B cell (primary cell): ENCODE measurements around the gene UNC119. TPM values are rescaled to one million over a fixed set of nuclear protein-coding genes. Genes with fewer than 3 reads are reported as not detected.

Source experiments
- ATAC-seq: fragments of 200-7000 bp; cut with Tn5 transposase; one replicate; pipeline ENCODE4 v1.10.0; 2021; ENCODE audit warnings: low read depth, mild to moderate bottlenecking, moderate number of reproducible peaks, moderate library complexity
- CTCF ChIA-PET: fragments of 350-600 bp; sonication (Branson Sonifier 250); formaldehyde crosslinking; loops from one replicate; lab custom pipeline; 2021; ENCODE audit warnings: antibody characterized with exemption, inconsistent platforms; lab: Charles Lee
- POLR2A ChIA-PET: fragments of 350-600 bp; sonication (Branson Sonifier 250); formaldehyde crosslinking; loops from one replicate; lab custom pipeline; 2021; ENCODE audit warnings: antibody characterized with exemption; lab: Charles Lee
- DNase-seq: peaks from one replicate; pipeline ENCODE4 v3.0.0; 2013
- H2AFZ ChIP-seq: 2 replicates; pipeline ENCODE4 v1.6.1; 2012; ENCODE audit warnings: mild to moderate bottlenecking, low read depth, low read length; ENCODE audit not compliant: insufficient read depth, poor library complexity, severe bottlenecking
- H3K27ac ChIP-seq, 2 donors: 1 replicate in 1 of 2; 2 replicates in 1 of 2; pipeline ENCODE4 v1.5.1; 2012 to 2013; ENCODE audit warnings: low read length in 2 of 2, mild to moderate bottlenecking in 2 of 2, moderate library complexity in 1 of 2
- H3K27me3 ChIP-seq, 4 experiments: fragments of 200-600 bp in 1 of 4; sonication (generic) in 1 of 4; replicated peaks in 1 of 4; 1 replicate in 2 of 4; 2 replicates in 2 of 4; pipeline versions ENCODE4 v1.6.1 to v1.7.0; 2013 to 2016; ENCODE audit warnings: low read length in 3 of 4, mild to moderate bottlenecking in 2 of 4, mixed read lengths in 1 of 4, moderate library complexity in 1 of 4; ENCODE audit not compliant: insufficient read depth in 4 of 4, control insufficient read depth in 3 of 4; ENCODE audit errors: control extremely low read depth in 1 of 4
- H3K36me3 ChIP-seq, 2 experiments: replicated peaks in 1 of 2; 1 replicate in 1 of 2; 2 replicates in 1 of 2; pipeline versions ENCODE4 v1.6.1 to v1.7.1; 2013; ENCODE audit warnings: low read length in 1 of 2; ENCODE audit not compliant: insufficient read depth in 2 of 2, control insufficient read depth in 1 of 2; ENCODE audit errors: control extremely low read depth in 1 of 2, extremely low read depth in 1 of 2
- H3K4me1 ChIP-seq, 2 donors: fragments of 200-600 bp in 1 of 2; sonication (generic) in 1 of 2; 1 replicate in 1 of 2; 2 replicates in 1 of 2; pipeline versions ENCODE4 v1.5.1 to v1.6.1; 2013 to 2017; ENCODE audit warnings: low read length in 2 of 2; ENCODE audit not compliant: control insufficient read depth in 2 of 2, insufficient read depth in 2 of 2
- H3K4me2 ChIP-seq: replicated peaks from 2 replicates; pipeline ENCODE3; 2012; ENCODE audit warnings: mild to moderate bottlenecking, low read depth, low read length; ENCODE audit not compliant: poor library complexity, severe bottlenecking
- H3K4me3 ChIP-seq, 5 experiments: fragments of 200-600 bp in 1 of 5; sonication (generic) in 1 of 5; 1 replicate in 3 of 5; 2 replicates in 2 of 5; pipeline versions ENCODE4 v1.5.1 to v1.7.0; 2011 to 2016; ENCODE audit warnings: low read length in 4 of 5, mild to moderate bottlenecking in 4 of 5, low read depth in 2 of 5, control low read depth in 1 of 5, moderate library complexity in 1 of 5; ENCODE audit not compliant: insufficient read depth in 1 of 5; ENCODE audit errors: control extremely low read depth in 1 of 5, extremely low read depth in 1 of 5
- H3K79me2 ChIP-seq: fragments of 200-600 bp; sonication (generic); one replicate; pipeline ENCODE4 v1.6.0; 2016; ENCODE audit warnings: low read length; ENCODE audit not compliant: control insufficient read depth, insufficient read depth
- H3K9ac ChIP-seq: fragments of 200-600 bp; sonication (generic); 2 replicates; pipeline ENCODE4 v1.6.1; 2017; ENCODE audit warnings: mild to moderate bottlenecking, low read length, moderate library complexity
- H3K9me3 ChIP-seq, 3 donors: one replicate each; pipeline versions ENCODE4 v1.6.1 to v1.7.1; 2013; ENCODE audit warnings: low read length in 2 of 3; ENCODE audit not compliant: control insufficient read depth in 2 of 3, insufficient read depth in 1 of 3; ENCODE audit errors: control extremely low read depth in 1 of 3
- H4K20me1 ChIP-seq: 2 replicates; pipeline ENCODE4 v1.6.0; 2012; ENCODE audit warnings: mild to moderate bottlenecking, low read length; ENCODE audit not compliant: insufficient read depth, control insufficient read depth, poor library complexity, severe bottlenecking
- H3K27ac Mint-ChIP-seq: one replicate; pipeline ENCODE4 v1.8.0; 2021; ENCODE audit warnings: mixed read lengths
- H3K27me3 Mint-ChIP-seq: one replicate; pipeline ENCODE4 v1.8.0; 2021; ENCODE audit warnings: mixed read lengths
- H3K4me1 Mint-ChIP-seq: one replicate; pipeline ENCODE4 v1.8.0; 2021; ENCODE audit warnings: mixed read lengths
- H3K4me3 Mint-ChIP-seq: one replicate; pipeline ENCODE4 v1.8.0; 2021; ENCODE audit warnings: mixed read lengths
- H3K9me3 Mint-ChIP-seq: one replicate; pipeline ENCODE4 v1.8.0; 2022; ENCODE audit warnings: mixed read lengths; ENCODE audit not compliant: insufficient read depth
- EZH2 ChIP-seq: IDR thresholded peaks from 2 replicates; pipeline ENCODE4 v1.6.1; 2012; ENCODE audit warnings: borderline replicate concordance, low read depth, mild to moderate bottlenecking, moderate library complexity, low read length; ENCODE audit not compliant: insufficient read depth, poor library complexity, severe bottlenecking
- WGBS: methylation state at CpG from one replicate; pipeline ENCODE4 v1.1.5; 2013; ENCODE audit warnings: missing lambda C conversion rate; ENCODE audit not compliant: insufficient coverage; 5-methylcytosine and 5-hydroxymethylcytosine counted together
- intact Hi-C: fragments of 100-400 bp; cut with micrococcal nuclease; formaldehyde crosslinking; loops from one replicate; pipeline ENCODE4 v1.10.0; 2022
- polyA plus RNA-seq: library from polyadenylated mRNA; depleted of rRNA; stranded (reverse); fragments of >200 nt; gene quantifications from 2 replicates; pipeline ENCODE4 v1.2.3, GENCODE V29; 2012
- total RNA-seq, 2 donors: library from RNA; stranded (reverse); fragments of 120-200 nt in 1 of 2; gene quantifications; 1 replicate in 1 of 2; 2 replicates in 1 of 2; pipeline versions ENCODE4 v1.2.3 to v1.2.4, GENCODE V29; 2013 to 2022
- TF ChIP-seq, protein P1 (sequence below): fragments of 200-600 bp; IDR thresholded peaks from one replicate; pipeline ENCODE4 v1.8.0; 2022; ENCODE audit warnings: antibody characterized with exemption, mild to moderate bottlenecking

UNC119 gene
- total and polyA plus RNA-seq, 2 donors (not counting 1 experiment from before 2014, with no cell fraction given): 75.3 to 174 TPM

- WGBS: no CpG with 5 or more reads among the region's 5 CpGs
- DNase-seq: no peak
- no peaks in the 10 kb centered on the region for H3K27me3 ChIP-seq
- H3K36me3 ChIP-seq: no peaks in the 10 kb centered on the region
- Mint-ChIP-seq H3K9me3 (no peaks in the 10 kb centered on the region), H3K27me3 (no peaks in the 10 kb centered on the region), H3K4me3 (peak overlapping the region; percentile 98), H3K4me1 (peaks cover 24% of the 10 kb centered on the region), H3K27ac (peak overlapping the region; percentile 75)
- H3K9me3 ChIP-seq: no peaks in the 10 kb centered on the region
- H3K27ac ChIP-seq: peak overlapping the region in 1 of 2 donors; percentile 37
- ATAC-seq: no peak
- CTCF ChIA-PET: interaction anchor here (1.0 to 1.5 kb wide), 5 partner anchors 10 to 102 kb away, joined by 3 to 6 read pairs (median 3); no protein-coding TSS in a partner anchor
- H4K20me1 ChIP-seq: no peaks in the 10 kb centered on the region
- no peaks in the 10 kb centered on the region for H3K79me2 ChIP-seq
- H3K4me2 ChIP-seq: peak overlapping the region; percentile 95
- H3K4me1 ChIP-seq: peaks cover 19% of the 10 kb centered on the region in 2 donors
- POLR2A ChIA-PET: interaction anchor here (0.6 to 1.3 kb wide), 3 partner anchors 19 to 26 kb away, joined by 3 read pairs; partner anchors contain the start of genes ALDOC and PIGS
- H3K9ac ChIP-seq: no peak overlapping the region
- H2AFZ ChIP-seq: peak overlapping the region; percentile 91
- intact Hi-C loops: no loop called here
- no peak overlapping the region for H3K4me3 ChIP-seq
- TF ChIP-seq, protein P1, sequence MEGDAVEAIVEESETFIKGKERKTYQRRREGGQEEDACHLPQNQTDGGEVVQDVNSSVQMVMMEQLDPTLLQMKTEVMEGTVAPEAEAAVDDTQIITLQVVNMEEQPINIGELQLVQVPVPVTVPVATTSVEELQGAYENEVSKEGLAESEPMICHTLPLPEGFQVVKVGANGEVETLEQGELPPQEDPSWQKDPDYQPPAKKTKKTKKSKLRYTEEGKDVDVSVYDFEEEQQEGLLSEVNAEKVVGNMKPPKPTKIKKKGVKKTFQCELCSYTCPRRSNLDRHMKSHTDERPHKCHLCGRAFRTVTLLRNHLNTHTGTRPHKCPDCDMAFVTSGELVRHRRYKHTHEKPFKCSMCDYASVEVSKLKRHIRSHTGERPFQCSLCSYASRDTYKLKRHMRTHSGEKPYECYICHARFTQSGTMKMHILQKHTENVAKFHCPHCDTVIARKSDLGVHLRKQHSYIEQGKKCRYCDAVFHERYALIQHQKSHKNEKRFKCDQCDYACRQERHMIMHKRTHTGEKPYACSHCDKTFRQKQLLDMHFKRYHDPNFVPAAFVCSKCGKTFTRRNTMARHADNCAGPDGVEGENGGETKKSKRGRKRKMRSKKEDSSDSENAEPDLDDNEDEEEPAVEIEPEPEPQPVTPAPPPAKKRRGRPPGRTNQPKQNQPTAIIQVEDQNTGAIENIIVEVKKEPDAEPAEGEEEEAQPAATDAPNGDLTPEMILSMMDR: no peak
- no peak for TF ChIP-seq EZH2
Measured at GRCh38 chr17:28597606-28598383, 45.4 kb upstream of the UNC119 start.

- H3K4me3 ChIP-seq: no peak overlapping the region
- Mint-ChIP-seq H3K9me3 (no peaks in the 10 kb centered on the region), H3K4me3 (no peak overlapping the region), H3K27me3 (no peaks in the 10 kb centered on the region), H3K27ac (no peak overlapping the region), H3K4me1 (peaks cover under 1% of the 10 kb centered on the region)
- intact Hi-C loops: no loop called here
- no peak overlapping the region for H3K9ac ChIP-seq
- H3K27ac ChIP-seq: no peak overlapping the region
- no peak overlapping the region for H2AFZ ChIP-seq
- no peak overlapping the region for H3K4me2 ChIP-seq
- no peak for ATAC-seq
- WGBS: 100% methylated on average over 3 of the region's 4 CpGs
- no peaks in the 10 kb centered on the region for H3K27me3 ChIP-seq
- DNase-seq: no peak
- ChIA-PET CTCF (no interaction called here), POLR2A (no interaction called here)
- H3K9me3 ChIP-seq: no peaks in the 10 kb centered on the region
- peaks cover 0 to 3% of the 10 kb centered on the region in 2 experiments for H3K36me3 ChIP-seq
- H4K20me1 ChIP-seq: no peaks in the 10 kb centered on the region
- H3K4me1 ChIP-seq: no peaks in the 10 kb centered on the region
- TF ChIP-seq EZH2: no peak
- TF ChIP-seq, protein P1: no peak
- no peaks in the 10 kb centered on the region for H3K79me2 ChIP-seq
Measured at GRCh38 chr17:28592260-28592659, 39.8 kb upstream of the UNC119 start.
